Neuron (in vitro differentiated cells): ENCODE data around the gene KRT23.
"Not testable (repeated sequence)": the region's sequence is repeated elsewhere in the genome, so short reads cannot be mapped to it uniquely, and the experiment has no call there.

Experiments
- H2AFZ ChIP-seq: one replicate; pipeline ENCODE4 v1.6.1; 2013; ENCODE audit warnings: low read depth, mild to moderate bottlenecking, inconsistent platforms, low read length, moderate library complexity
- H3K27me3 ChIP-seq: one replicate; pipeline ENCODE4 v1.6.1; 2013; ENCODE audit warnings: low read length; ENCODE audit not compliant: insufficient read depth
- H3K36me3 ChIP-seq: one replicate; pipeline ENCODE4 v1.6.1; 2013; ENCODE audit warnings: low read length; ENCODE audit not compliant: insufficient read depth
- H3K4me1 ChIP-seq: one replicate; pipeline ENCODE4 v1.6.1; 2013; ENCODE audit warnings: low read length; ENCODE audit not compliant: insufficient read depth
- H3K4me3 ChIP-seq: 2 replicates; pipeline ENCODE4 v1.5.1; 2013; ENCODE audit warnings: mild to moderate bottlenecking, low read length, moderate library complexity
- H3K9me3 ChIP-seq: one replicate; pipeline ENCODE4 v1.6.1; 2013; ENCODE audit warnings: low read length

The KRT23 gene

DNA sequence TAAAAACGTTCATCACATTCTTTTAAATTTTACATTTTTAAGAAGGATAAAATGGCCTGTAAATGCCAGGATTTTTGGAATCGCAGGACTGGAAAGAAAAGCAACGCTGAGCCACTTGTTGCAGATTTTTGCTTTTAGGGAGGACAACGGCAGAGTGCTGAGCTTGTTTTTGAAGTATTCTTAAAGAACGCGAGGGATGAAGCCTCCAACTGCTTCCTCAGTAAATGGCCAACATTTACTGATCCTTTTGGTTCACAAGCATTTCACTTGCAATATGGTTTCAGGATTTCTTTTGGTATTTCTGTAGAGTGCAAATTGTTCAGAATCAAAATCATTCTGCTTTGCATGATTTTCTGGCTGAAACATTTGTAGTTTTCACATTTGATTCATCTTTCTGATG is 2.8 kb upstream of the KRT23 start:
- no peaks in the 10 kb centered on the region for H3K36me3 ChIP-seq
- peaks cover 2% of the 10 kb centered on the region for H3K27me3 ChIP-seq
- no peak overlapping the region for H3K4me3 ChIP-seq
- no peaks in the 10 kb centered on the region for H3K9me3 ChIP-seq
- no peaks in the 10 kb centered on the region for H3K4me1 ChIP-seq
- no peak overlapping the region for H2AFZ ChIP-seq

DNA sequence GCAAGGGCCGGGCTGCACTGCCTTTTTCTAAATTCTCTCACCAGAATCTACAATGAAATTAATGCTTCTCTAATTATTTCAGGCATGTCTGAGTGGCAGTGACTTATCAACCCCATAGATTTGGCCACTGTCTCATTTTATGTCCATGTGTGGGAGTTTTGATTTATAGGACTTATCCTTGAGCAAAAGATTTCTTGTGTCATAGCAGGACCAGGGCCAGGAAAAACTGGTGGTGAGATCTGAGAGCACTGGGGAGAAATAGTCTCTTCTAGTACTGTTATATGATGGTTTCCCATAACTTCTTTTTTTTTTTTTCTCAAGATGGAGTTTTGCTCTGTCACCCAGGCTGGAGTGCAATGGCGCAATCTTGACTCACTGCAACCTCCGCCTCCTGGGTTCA is 1.5 kb upstream of the KRT23 start:
- Histone ChIP-seq H3K4me1 (no peaks in the 10 kb centered on the region), H3K9me3 (no peaks in the 10 kb centered on the region), H3K27me3 (peaks cover 2% of the 10 kb centered on the region), H3K4me3 (no peak overlapping the region), H3K36me3 (no peaks in the 10 kb centered on the region), H2AFZ (no peak overlapping the region)

DNA sequence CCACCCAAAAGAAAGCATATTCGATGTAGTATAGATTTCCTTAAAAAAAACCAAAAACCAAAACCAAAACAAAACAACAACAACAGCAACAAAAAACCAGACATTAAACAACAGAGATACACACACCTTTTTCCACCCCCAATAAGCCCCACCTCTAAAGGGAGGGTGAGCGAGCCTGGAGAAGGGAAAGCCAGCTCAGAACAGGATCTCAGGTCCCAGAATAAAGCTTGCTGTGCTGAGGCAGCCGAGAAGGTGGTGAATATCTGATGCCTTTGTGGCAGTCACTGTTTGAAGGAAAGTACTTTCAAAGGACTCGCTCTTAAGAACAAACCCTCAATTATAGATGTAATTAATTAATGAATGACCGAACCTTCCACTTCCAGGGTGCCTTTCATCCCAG is 470 bp downstream of the KRT23 start:
- Histone ChIP-seq H3K9me3 (no peaks in the 10 kb centered on the region), H2AFZ (no peak overlapping the region), H3K4me1 (peaks cover 6% of the 10 kb centered on the region), H3K4me3 (no peak overlapping the region), H3K27me3 (peaks cover 5% of the 10 kb centered on the region), H3K36me3 (no peaks in the 10 kb centered on the region)

- no peak overlapping the region for H3K4me3 ChIP-seq
- H3K27me3 ChIP-seq = peaks cover 5% of the 10 kb centered on the region
- H3K9me3 ChIP-seq = no peaks in the 10 kb centered on the region
- no peaks in the 10 kb centered on the region for H3K36me3 ChIP-seq
- H3K4me1 ChIP-seq = peaks cover 6% of the 10 kb centered on the region
- H2AFZ ChIP-seq = no peak overlapping the region
These were observed 942 bp downstream of the KRT23 start for GRCh38 chr17:40936437-40936971.

DNA sequence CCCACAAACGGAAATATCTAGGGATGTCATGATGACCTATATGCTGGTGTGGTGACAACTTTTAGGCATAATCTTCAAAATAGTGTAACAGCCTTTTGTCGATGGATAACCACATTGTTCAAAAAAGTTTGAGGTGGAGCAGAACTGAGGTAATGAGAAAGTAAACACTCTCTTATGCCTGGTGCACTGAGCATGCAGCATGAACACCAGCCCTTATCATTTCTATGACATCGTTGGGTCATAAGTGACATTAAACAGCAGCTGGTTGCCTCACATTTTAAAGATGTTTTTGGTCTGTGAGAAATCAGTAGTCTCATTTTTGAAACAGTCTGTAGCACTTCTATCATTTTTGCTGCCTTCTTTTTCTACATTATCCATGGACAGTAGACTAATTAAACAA is 1.8 kb downstream of the KRT23 start:
- Histone ChIP-seq H3K9me3 (no peaks in the 10 kb centered on the region), H2AFZ (no peak overlapping the region), H3K4me1 (peaks cover 6% of the 10 kb centered on the region), H3K27me3 (peaks cover 5% of the 10 kb centered on the region), H3K36me3 (no peaks in the 10 kb centered on the region), H3K4me3 (no peak overlapping the region)

GRCh38 chr17:40932608-40933007 is 4.8 kb downstream of the KRT23 start:
- Histone ChIP-seq H3K36me3 (no peaks in the 10 kb centered on the region), H3K9me3 (no peaks in the 10 kb centered on the region), H2AFZ (no peak overlapping the region), H3K27me3 (peaks cover 3% of the 10 kb centered on the region), H3K4me3 (no peak overlapping the region), H3K4me1 (peaks cover 6% of the 10 kb centered on the region)

DNA sequence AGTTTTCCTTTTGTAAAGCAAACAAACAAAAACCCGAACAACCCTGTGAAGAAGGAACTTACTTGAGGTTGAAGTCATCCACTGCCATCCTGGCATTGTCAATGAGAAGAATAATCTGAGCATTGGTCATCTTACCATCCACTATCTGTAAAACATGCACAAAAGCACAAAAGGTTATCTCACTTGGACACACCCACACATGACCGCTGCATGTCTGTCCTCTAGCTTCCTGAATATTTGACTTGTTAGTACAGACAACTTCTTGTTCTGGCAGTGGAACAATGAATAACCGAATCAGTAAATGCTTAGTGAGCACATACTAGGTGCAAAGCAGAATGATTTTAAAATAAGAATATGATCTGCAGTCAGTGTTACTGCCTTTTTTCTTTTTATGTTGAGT is 6.1 kb downstream of the KRT23 start:
- H3K4me3 ChIP-seq = no peak overlapping the region
- H3K36me3 ChIP-seq = no peaks in the 10 kb centered on the region
- H3K4me1 ChIP-seq = peaks cover 6% of the 10 kb centered on the region
- H2AFZ ChIP-seq = no peak overlapping the region
- H3K27me3 ChIP-seq = peaks cover 3% of the 10 kb centered on the region
- no peaks in the 10 kb centered on the region for H3K9me3 ChIP-seq

DNA sequence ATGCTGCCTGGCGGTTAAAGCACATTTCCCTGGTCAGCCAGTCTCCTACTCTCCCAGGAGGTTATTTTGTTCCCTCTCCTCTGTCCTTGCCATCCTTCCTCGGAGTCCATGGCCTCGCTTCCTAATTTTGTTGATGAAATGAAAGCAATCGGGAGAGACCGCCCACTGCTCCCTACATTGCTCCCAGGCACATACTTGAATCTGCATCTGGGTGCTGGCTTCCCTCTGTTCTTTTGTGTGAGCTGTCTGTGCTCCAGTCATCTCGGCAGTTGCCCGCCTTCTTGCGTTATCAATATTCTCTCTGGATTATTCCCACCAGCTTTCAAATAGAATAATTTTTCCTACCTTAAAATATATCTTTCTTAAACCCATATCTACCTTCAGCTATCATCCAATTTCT is 11.1 kb downstream of the KRT23 start:
- Histone ChIP-seq H2AFZ (no peak overlapping the region), H3K4me3 (no peak overlapping the region), H3K4me1 (no peaks in the 10 kb centered on the region), H3K9me3 (no peaks in the 10 kb centered on the region), H3K27me3 (no peaks in the 10 kb centered on the region), H3K36me3 (no peaks in the 10 kb centered on the region)

DNA sequence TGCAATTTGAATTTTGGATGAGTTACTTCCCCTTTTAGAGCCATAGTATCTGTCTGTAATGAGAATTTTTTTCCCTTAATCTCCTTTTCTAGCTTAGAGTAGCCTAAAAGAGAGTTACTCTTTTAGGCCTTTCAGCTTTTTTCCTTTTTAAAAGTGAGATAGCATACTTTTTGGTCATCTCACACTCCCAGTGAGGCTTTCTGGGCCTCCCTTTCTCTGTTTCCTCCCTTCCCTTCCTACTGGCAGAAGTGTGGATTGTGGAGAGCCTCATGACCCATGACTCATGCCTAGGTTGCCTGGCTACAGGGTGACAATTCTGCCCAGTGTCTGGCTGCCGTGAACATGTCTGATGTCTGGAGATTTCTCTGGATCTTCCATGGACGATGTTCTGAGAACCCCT is 15.2 kb downstream of the KRT23 start:
- Histone ChIP-seq H3K4me3 (no peak overlapping the region), H3K4me1 (no peaks in the 10 kb centered on the region), H3K9me3 (no peaks in the 10 kb centered on the region)

GRCh38 chr17:40921026-40921425 is 16.4 kb downstream of the KRT23 start:
- no peaks in the 10 kb centered on the region for H3K36me3 ChIP-seq

More for the DNA sequence above, 15.2 kb downstream of the KRT23 start:
- Histone ChIP-seq H3K36me3 (no peaks in the 10 kb centered on the region), H3K27me3 (no peaks in the 10 kb centered on the region), H2AFZ (no peak overlapping the region)

GRCh38 chr17:40917116-40917515 is 20.3 kb downstream of the KRT23 start:
- not testable (repeated sequence) for H3K9me3 ChIP-seq, H3K4me3 ChIP-seq, H3K36me3 ChIP-seq, H3K27me3 ChIP-seq, H3K4me1 ChIP-seq, H2AFZ ChIP-seq

More at GRCh38 chr17:40921026-40921425, 16.4 kb downstream of the KRT23 start:
- Histone ChIP-seq H3K4me1 (no peaks in the 10 kb centered on the region), H3K9me3 (no peaks in the 10 kb centered on the region), H3K27me3 (no peaks in the 10 kb centered on the region), H3K4me3 (no peak overlapping the region), H2AFZ (no peak overlapping the region)

DNA sequence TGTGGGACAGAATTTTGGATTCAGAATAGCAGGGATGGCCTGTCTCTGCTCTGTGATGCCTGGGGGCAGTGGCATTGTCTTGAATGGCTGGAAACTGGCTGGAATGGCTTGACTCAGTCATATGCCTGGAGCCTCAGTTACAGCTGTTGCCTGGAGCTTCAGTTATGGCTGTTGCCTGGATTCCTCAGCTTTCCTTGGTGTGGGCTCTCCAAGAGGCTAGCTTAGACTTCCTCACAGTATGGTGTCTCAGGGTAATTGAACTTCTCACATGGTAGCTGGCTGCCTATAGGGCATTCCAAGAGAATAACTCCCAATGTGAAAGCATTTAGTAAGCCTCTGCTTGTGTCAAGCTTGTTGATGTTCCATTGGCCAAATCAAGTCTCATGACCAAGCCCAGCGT is 21.1 kb downstream of the KRT23 start:
- H3K4me1 ChIP-seq = no peaks in the 10 kb centered on the region
- H3K36me3 ChIP-seq = no peaks in the 10 kb centered on the region
- no peak overlapping the region for H3K4me3 ChIP-seq
- H2AFZ ChIP-seq = no peak overlapping the region
- H3K9me3 ChIP-seq = no peaks in the 10 kb centered on the region
- peaks cover 5% of the 10 kb centered on the region for H3K27me3 ChIP-seq

GRCh38 chr17:40915721-40916256 is 21.7 kb downstream of the KRT23 start:
- H3K9me3 ChIP-seq = no peaks in the 10 kb centered on the region
- no peaks in the 10 kb centered on the region for H3K36me3 ChIP-seq
- no peak overlapping the region for H3K4me3 ChIP-seq
- H3K4me1 ChIP-seq = no peaks in the 10 kb centered on the region
- H3K27me3 ChIP-seq = peaks cover 5% of the 10 kb centered on the region
- no peak overlapping the region for H2AFZ ChIP-seq

- Histone ChIP-seq H3K4me1 (no peaks in the 10 kb centered on the region), H2AFZ (no peak overlapping the region), H3K4me3 (no peak overlapping the region), H3K36me3 (no peaks in the 10 kb centered on the region), H3K27me3 (peaks cover 5% of the 10 kb centered on the region), H3K9me3 (no peaks in the 10 kb centered on the region)
These were observed 22.2 kb downstream of the KRT23 start for GRCh38 chr17:40915199-40915661.
